HepG2 (cell line): ENCODE data around the gene ZSCAN21. TPM values are rescaled to one million over a fixed set of nuclear protein-coding genes. Genes with fewer than 3 reads are reported as not detected.
A peak's percentile ranks its signal among the peaks of the same experiment; 100 is the strongest.

ENCODE experiments used
- ATF1 ChIP-seq: IDR thresholded peaks from 2 replicates; pipeline ENCODE4 v1.6.1; 2016; ENCODE audit warnings: mild to moderate bottlenecking, control low read depth
- BHLHE40 ChIP-seq: IDR thresholded peaks from 2 replicates; pipeline ENCODE4 v1.6.1; 2011; ENCODE audit warnings: low read length, improper control_type of control experiment
- CBFB ChIP-seq: sonication (generic); formaldehyde crosslinking; IDR thresholded peaks from 2 replicates; pipeline ENCODE4 v1.4.0; 2020; ENCODE audit warnings: missing genetic modification reagents
- DPF2 ChIP-seq: sonication (generic); formaldehyde crosslinking; IDR thresholded peaks from 2 replicates; pipeline ENCODE4 v1.4.0; 2020; ENCODE audit warnings: mild to moderate bottlenecking, low read depth, missing genetic modification reagents, borderline replicate concordance
- EEA1 ChIP-seq: sonication (generic); formaldehyde crosslinking; IDR thresholded peaks from 2 replicates; pipeline ENCODE4 v1.5.1; 2020; ENCODE audit warnings: mild to moderate bottlenecking, missing genetic modification reagents, borderline replicate concordance
- HMGXB3 ChIP-seq: sonication (generic); formaldehyde crosslinking; IDR thresholded peaks from 2 replicates; pipeline ENCODE4 v1.4.0; 2020; ENCODE audit warnings: missing genetic modification reagents, borderline replicate concordance
- HNRNPUL1 ChIP-seq: fragments of 200-400 bp; formaldehyde crosslinking; IDR thresholded peaks from 2 replicates; pipeline ENCODE4 v1.6.1; 2017; ENCODE audit warnings: low read depth, mild to moderate bottlenecking, low read length, moderate library complexity
- KLF12 ChIP-seq: sonication (generic); formaldehyde crosslinking; IDR thresholded peaks from 2 replicates; pipeline ENCODE4 v1.4.0; 2020; ENCODE audit warnings: missing genetic modification reagents, borderline replicate concordance
- MIER3 ChIP-seq: IDR thresholded peaks from 2 replicates; pipeline ENCODE4 v1.6.1; 2016; ENCODE audit warnings: missing compliant biosample characterization, borderline replicate concordance
- PLSCR1 ChIP-seq: sonication (generic); formaldehyde crosslinking; IDR thresholded peaks from 2 replicates; pipeline ENCODE4 v1.5.0; 2020; ENCODE audit warnings: missing genetic modification reagents, mild to moderate bottlenecking, borderline replicate concordance
- POGK ChIP-seq: sonication (generic); formaldehyde crosslinking; conservative IDR thresholded peaks from 2 replicates; pipeline ENCODE4 v1.8.0; 2022; ENCODE audit warnings: mild to moderate bottlenecking, moderate library complexity, missing genetic modification reagents
- POLR2A ChIP-seq, 2 experiments: IDR thresholded peaks; 2 replicates each; pipeline ENCODE4 v1.6.1; 2011; ENCODE audit warnings: low read depth in 2 of 2, low read length in 2 of 2, mild to moderate bottlenecking in 1 of 2, moderate library complexity in 1 of 2; ENCODE audit not compliant: insufficient read depth in 1 of 2
- RCOR2 ChIP-seq: IDR thresholded peaks from 2 replicates; pipeline ENCODE4 v1.6.1; 2016; ENCODE audit warnings: missing biosample characterization, missing genetic modification reagents
- RNF2 ChIP-seq: fragments of 450-650 bp; conservative IDR thresholded peaks from 2 replicates; pipeline ENCODE4 v1.6.1; 2016; ENCODE audit warnings: low read depth
- SP5 ChIP-seq: IDR thresholded peaks from 2 replicates; pipeline ENCODE4 v1.6.1; 2016; ENCODE audit warnings: low read depth, borderline replicate concordance
- ZNF605 ChIP-seq: sonication (generic); formaldehyde crosslinking; IDR thresholded peaks from 2 replicates; pipeline ENCODE4 v1.8.0; 2022; ENCODE audit warnings: mild to moderate bottlenecking, missing genetic modification reagents
- ZNF7 ChIP-seq: IDR thresholded peaks from 2 replicates; pipeline ENCODE4 v1.6.1; 2016; ENCODE audit warnings: missing biosample characterization, missing genetic modification reagents
- polyA plus RNA-seq, 8 experiments: library from polyadenylated mRNA; depleted of rRNA in 3 of 8; stranded (reverse) in 7 of 8; unstranded in 1 of 8; fragments of >200 nt; fragmentation: Illumina TruSeq in 4 of 8; extraction: Trizol in 4 of 8; gene quantifications; 2 replicates each; pipeline versions ENCODE4 v1.2.1 to v1.2.3, GENCODE V29; 2011 to 2016; ENCODE audit warnings: low read depth in 4 of 8, missing spikeins in 1 of 8, mixed read lengths in 1 of 8; ENCODE audit not compliant: insufficient read depth in 1 of 8
- total RNA-seq, 5 experiments: library from RNA; depleted of rRNA; stranded (reverse); fragments of >200 nt; fragmentation: Illumina TruSeq; extraction: Trizol; gene quantifications; 2 replicates each; pipeline ENCODE4 v1.2.3, GENCODE V29; 2016; ENCODE audit warnings: low read depth in 1 of 5
- TF ChIP-seq, protein P1 (sequence below): sonication (generic); formaldehyde crosslinking; IDR thresholded peaks from 2 replicates; pipeline ENCODE4 v1.8.0; 2022; ENCODE audit warnings: low read depth, missing genetic modification reagents

The ZSCAN21 gene
- total and polyA plus RNA-seq, 2 of the 13 experiments (the other 11 are each of a cell fraction or from before 2014, with no cell fraction given): 7.0 to 10.0 TPM

GRCh38 chr7:100100420-100101015 is 50.9 kb downstream of the ZSCAN21 start (continued):
- TF ChIP-seq HMGXB3 (CRISPR knock-in tag) (peak; percentile 66; the same call in 1 of the 2 replicates), RCOR2 (CRISPR knock-in tag) (no peak), BHLHE40 (peak; percentile 33; the same call in 1 of the 2 replicates), EEA1 (peak; percentile 60; the same call in 1 of the 2 replicates), HNRNPUL1 (peak; percentile 88), MIER3 (CRISPR knock-in tag) (peak; percentile 44; the same call in 1 of the 2 replicates), KLF12 (CRISPR knock-in tag) (peak; percentile 73; the same call in 1 of the 2 replicates), SP5 (CRISPR knock-in tag) (peak; percentile 69), CBFB (peak; percentile 88), RNF2 (peak; percentile 54; the same call in 1 of the 2 replicates), PLSCR1 (no peak), DPF2 (0 out of 2 replicates have a peak, but pooled peaks have one; percentile 31), POLR2A (IDR thresholded peaks at IDR 0.05; ENCODE audit: insufficient read depth in 1 of 2, low read depth in 2 of 2, low read length in 2 of 2) (peak in 1 of 2 experiments; percentile 52; a peak in 1 of 4 replicates), ZNF605 (CRISPR knock-in tag) (peak; percentile 74), ZNF7 (CRISPR knock-in tag) (no peak), POGK (CRISPR knock-in tag) (peak; percentile 92), ATF1 (CRISPR knock-in tag) (peak; percentile 74)
- TF ChIP-seq, protein P1, sequence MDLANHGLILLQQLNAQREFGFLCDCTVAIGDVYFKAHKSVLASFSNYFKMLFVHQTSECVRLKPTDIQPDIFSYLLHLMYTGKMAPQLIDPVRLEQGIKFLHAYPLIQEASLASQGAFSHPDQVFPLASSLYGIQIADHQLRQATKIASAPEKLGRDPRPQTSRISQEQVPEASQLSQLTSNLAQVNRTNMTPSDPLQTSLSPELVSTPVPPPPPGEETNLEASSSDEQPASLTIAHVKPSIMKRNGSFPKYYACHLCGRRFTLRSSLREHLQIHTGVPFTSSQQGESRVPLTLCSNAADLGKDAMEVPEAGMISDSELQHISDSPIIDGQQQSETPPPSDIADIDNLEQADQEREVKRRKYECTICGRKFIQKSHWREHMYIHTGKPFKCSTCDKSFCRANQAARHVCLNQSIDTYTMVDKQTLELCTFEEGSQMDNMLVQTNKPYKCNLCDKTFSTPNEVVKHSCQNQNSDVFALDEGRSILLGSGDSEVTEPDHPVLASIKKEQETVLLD (CRISPR knock-in tag): peak; percentile 93
